Vagina (tissue), 2 donors: ENCODE data around the gene XKR7.

Experiments
- POLR2A ChIP-seq, 2 donors: fragments of 450-650 bp; IDR thresholded peaks; one replicate each; pipeline ENCODE4 v1.6.1; 2017; ENCODE audit warnings: antibody characterized with exemption in 2 of 2, mild to moderate bottlenecking in 2 of 2, moderate library complexity in 2 of 2
- POLR2AphosphoS5 ChIP-seq, 2 donors: sonication (generic); formaldehyde crosslinking; IDR thresholded peaks; one replicate each; pipeline ENCODE4 v1.9.0; 2017; ENCODE audit warnings: antibody characterized with exemption in 2 of 2, mild to moderate bottlenecking in 2 of 2, low read depth in 1 of 2; ENCODE audit not compliant: insufficient read depth in 1 of 2
- TF ChIP-seq, protein P1 (sequence below), 3 experiments: fragments of 450-650 bp in 2 of 3; fragments of 200-600 bp in 1 of 3; sonication (generic) in 1 of 3; IDR thresholded peaks; one replicate each; pipeline ENCODE4 v1.5.1; 2017 to 2019; ENCODE audit warnings: antibody characterized with exemption in 3 of 3, mild to moderate bottlenecking in 2 of 3, moderate library complexity in 2 of 3

DNA sequence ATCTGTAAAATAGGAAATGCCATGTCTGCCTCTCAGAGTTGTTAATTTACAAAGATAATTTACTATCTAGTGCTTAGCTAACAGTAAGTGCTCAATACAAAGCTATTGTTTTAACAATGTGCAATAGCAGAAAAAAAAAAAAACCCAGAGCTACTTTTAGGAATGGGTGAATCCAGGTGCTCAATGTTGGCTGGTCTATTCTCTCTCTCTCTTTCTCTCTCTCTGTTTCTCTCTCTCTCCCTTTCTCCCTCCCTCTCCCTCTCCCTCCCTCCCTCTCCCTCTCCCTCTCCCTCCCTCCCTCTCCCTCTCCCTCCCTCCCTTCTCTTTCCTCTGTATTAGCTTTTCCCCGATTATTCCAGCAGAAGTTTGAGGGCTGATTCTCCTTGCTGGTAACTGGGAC lies 30.1 kb upstream of the XKR7 start:
- TF ChIP-seq, protein P1, sequence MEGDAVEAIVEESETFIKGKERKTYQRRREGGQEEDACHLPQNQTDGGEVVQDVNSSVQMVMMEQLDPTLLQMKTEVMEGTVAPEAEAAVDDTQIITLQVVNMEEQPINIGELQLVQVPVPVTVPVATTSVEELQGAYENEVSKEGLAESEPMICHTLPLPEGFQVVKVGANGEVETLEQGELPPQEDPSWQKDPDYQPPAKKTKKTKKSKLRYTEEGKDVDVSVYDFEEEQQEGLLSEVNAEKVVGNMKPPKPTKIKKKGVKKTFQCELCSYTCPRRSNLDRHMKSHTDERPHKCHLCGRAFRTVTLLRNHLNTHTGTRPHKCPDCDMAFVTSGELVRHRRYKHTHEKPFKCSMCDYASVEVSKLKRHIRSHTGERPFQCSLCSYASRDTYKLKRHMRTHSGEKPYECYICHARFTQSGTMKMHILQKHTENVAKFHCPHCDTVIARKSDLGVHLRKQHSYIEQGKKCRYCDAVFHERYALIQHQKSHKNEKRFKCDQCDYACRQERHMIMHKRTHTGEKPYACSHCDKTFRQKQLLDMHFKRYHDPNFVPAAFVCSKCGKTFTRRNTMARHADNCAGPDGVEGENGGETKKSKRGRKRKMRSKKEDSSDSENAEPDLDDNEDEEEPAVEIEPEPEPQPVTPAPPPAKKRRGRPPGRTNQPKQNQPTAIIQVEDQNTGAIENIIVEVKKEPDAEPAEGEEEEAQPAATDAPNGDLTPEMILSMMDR (IDR thresholded peaks at IDR 0.05) = no peak
- TF ChIP-seq POLR2A (IDR thresholded peaks at IDR 0.05) (no peak), POLR2AphosphoS5 (IDR thresholded peaks at IDR 0.05; ENCODE audit: insufficient read depth in 1 of 2, low read depth in 1 of 2) (no peak)
